Bone marrow (tissue), 2 donors: ENCODE measurements around the gene SERHL2.
"Not testable (repeated sequence)": the region's sequence is repeated elsewhere in the genome, so short reads cannot be mapped to it uniquely, and the experiment has no call there.

ENCODE experiments used
- DNase-seq, 2 donors: peaks; one replicate each; lab custom pipeline; 2025; lab: John Stamatoyannopoulos, UW

SERHL2 gene, protein sequence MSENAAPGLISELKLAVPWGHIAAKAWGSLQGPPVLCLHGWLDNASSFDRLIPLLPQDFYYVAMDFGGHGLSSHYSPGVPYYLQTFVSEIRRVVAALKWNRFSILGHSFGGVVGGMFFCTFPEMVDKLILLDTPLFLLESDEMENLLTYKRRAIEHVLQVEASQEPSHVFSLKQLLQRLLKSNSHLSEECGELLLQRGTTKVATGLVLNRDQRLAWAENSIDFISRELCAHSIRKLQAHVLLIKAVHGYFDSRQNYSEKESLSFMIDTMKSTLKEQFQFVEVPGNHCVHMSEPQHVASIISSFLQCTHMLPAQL

GRCh38 chr22:42553475-42554361, at the start of gene SERHL2:
Gene SERHL2, plus strand, starts transcription at chr22:42553956. Its CDS starts 65 bp downstream, at chr22:42554021.
- DNase-seq: peak; percentile 34 to 74

DNA sequence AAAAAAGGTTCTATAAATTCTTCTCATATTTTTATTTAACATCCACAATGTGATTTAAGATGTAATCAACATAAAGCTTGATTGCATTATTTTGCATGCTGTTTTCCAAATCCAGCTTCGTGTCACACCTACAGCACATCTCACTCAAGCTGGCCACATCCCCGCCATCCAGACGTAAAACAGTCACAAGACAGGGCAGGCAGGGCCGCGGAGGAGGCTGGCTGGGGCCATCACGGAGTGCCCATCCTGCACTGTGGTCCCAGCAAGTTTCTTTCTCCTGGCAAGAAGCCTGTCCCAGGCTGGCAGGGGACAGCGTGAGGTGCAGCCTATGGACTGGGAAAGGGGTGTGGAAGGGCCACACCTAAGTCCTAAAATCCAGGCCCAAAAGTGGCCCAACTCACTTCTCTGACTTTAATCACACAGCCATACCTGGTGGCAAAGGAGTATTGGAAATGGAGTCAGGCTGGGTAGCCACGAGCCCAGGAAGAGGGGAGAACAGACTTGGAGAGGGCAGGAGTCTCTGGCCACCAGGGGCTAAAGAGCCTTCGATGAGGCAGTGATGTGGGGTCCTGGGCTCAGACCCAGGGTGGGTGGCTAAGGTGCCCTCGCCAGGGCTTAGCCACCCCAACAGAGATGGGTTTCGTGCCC, 45.3 kb upstream of the SERHL2 start:
- DNase-seq: not testable (repeated sequence)

DNA sequence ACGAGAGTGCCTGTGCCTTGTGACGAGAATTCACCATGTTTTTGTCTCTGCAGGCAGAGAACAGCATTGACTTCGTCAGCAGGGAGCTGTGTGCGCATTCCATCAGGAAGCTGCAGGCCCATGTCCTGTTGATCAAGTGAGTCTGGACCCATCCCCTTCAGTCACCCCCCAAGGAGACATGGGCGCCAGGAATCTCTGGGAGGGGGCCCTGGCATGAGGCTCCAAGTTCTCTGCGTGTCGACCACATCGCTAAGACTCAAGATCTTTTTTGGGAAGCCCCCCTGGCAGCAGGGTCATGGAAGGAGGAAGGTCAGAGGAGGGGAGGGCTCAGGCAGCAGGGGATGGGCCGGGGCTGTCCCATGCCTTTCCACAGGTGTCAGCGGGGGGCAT, 44.8 kb upstream of the SERHL2 start:
- not testable (repeated sequence) for DNase-seq

GRCh38 chr22:42509548-42509947, 44.2 kb upstream of the SERHL2 start:
- no peak for DNase-seq

DNA sequence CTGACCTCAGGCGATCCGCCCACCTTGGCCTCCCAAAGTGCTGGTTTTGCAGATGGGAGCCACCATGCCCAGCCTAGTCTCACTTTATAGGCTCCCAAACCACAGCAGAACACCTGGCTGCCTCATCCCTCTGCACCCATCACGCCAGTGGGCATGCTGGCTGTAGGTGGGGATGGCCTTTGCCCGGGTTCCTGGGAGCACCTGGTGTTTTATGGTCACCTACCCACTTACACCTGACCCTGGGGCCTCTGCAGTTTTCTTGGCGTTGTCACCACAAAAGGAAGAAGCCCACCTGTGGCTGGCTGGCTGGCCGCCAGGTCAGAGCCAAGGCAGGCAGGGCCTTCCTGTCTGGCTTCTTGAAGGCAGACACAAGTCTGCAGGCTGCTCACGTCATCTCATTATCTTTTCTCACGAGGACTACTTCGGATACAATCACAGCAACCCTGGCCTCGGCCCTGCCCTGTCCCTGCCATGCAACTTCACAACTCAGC, 42.3 kb upstream of the SERHL2 start:
- no peak for DNase-seq

DNA sequence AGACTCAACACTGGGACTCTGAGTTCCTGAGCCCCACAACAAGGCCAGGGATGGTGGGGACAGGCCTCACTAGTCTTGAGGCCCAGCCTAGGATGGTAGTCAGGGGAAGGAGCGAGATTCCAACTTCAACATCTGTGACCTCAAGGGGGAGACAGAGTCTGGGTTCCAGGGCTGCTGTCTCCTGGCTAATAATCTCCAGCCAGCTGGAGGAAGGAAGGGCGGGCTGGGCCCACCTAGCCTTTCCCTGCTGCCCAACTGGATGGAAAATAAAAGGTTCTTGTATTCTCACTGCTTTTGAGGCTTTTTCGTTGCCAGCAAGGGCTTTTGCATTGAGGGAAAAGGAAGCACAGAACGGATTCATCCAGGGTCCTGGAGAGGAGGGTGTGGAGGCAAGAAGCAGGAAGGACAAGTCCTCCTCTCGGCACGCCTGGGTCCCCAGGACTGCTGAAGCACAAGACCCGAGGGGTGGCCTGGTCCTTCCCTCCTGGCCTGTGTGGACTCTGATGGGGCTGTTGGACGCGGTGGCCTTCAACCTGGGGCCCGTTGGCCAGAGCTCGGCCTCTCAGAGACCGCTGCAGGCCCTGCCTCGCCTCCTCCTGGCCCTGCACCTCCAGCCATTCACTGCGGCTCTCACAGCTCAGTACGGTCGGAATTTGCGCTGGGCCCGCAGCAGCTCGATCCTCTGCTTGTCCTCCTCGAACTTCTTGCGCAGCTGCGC, 41.3 kb upstream of the SERHL2 start:
- DNase-seq: not testable (repeated sequence)

DNA sequence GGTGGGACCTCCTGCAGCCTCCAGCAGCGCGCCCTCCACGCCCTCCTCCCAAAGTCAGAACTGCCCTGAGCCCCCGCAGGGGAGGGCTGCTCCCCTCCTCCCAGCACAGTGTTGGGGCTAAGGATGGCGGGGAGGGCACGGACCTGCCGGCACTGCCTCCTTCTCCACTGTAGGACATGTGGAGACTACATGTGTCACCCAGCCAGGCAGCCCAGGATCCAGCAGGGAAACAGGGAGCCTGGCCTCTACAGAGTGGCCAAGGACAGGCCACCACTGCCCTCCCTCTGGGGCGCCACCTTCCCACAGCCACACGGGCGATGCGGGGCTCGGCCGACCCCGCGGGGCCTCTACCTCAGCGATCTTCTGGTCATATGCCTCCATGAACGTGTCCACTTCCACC, 39.4 kb upstream of the SERHL2 start:
- not testable (repeated sequence) for DNase-seq

GRCh38 chr22:42515304-42515703, 38.5 kb upstream of the SERHL2 start:
- not testable (repeated sequence) for DNase-seq

DNA sequence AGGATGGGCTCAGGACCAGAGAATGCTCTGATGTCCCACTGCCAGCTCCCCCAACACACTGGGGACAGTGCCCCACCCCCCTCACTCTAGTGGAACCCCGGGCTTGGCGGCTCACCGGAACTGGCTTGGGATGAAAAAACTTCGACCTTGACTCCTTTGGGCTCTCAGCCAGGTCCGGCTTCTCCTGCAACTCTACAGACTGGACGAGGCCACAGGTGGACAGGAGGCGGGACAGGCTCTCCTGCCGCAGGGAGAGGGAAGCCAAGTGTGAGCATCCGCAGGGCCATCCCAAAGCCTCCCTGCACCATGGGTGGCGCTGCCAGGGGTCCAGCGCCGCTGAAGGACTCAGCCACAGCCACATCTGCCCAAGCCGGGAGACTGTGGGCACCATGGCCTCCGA, 37.9 kb upstream of the SERHL2 start:
- DNase-seq: no peak

GRCh38 chr22:42517103-42517502, 36.7 kb upstream of the SERHL2 start:
- DNase-seq: not testable (repeated sequence)

GRCh38 chr22:42518638-42519524, 34.9 kb upstream of the SERHL2 start:
- DNase-seq: not testable (repeated sequence)

DNA sequence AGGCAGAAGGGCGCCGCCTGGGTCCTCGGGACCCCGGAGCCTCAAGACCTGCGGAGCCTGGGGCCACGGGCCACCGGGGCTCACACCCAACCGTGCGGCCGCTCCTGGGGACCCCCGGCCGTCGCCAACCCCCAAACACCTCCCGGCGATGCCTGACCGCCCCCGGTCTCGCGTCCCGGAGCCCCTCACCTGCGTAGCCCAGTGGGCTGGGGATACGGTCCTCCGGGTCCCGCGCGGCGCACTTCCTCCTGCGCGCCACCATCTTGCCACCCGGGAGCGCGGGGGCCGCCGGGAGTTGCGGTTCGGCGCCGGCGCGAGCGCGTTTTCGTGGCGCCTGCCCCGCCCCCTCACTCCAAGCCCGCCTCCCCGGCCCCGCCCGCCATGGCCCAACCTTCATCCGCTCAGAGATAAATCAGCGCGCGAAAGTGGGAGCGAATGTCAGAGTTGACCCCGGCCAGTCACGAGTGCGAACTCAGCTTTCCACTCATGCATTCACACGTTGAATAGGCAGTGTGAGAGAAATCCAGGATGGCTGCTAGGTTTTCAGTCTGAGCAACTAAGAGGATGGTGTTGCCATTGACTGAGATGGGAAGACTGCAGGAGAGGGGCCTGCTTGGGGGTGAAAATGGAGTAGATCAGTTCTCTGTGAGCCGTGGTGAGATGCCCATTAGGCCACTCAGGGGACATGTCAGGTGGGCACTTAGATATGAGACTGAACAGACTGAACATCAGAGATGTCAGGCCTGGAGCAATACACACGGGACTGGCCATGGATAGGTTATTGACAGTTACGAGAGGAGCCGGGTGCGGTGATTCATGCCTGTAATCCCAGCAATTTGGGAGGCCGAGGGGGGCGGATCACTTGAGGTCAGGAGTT, 34.0 kb upstream of the SERHL2 start, which contains the start of gene RRP7A:
TSS of gene RRP7A (minus strand) at position 272 of the 877 bp plus-strand sequence. CDS start at position 262, 10 bp downstream.
- peak; percentile 44 to 50 for DNase-seq

DNA sequence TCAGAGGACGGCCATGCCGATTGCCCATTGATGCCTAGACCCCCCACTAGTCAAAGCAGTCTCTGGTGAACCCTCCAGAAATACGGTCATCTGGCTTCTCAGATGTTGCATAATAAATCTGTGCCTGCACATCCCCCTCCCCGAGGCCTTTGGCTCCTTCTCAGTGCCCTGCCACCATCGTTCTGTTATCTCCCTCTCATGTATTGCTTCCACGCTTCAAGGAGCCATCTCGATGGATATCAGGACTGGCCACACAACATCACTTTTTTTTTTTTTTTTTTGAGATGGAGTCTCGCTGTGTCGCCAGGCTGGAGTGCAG, 32.6 kb upstream of the SERHL2 start:
- DNase-seq: no peak

DNA sequence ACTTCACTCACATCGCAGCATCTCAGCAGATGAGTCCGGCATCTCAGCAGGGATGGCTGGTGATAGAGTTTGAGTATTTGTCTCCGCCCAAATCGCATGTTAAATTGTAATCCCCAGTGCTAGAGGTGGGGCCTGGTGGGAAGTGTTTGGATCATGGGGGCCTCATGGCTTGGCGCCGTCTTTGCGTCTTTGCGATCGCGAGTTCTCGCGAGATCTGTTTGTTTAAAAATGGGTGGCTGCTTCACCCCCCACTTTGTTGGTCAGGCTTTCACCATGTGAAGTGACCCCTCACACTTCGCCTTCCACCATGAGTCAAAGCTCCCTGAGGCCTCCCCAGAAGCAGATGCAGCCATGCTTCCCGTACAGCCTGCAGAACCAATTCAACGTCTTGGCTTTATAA, 31.2 kb upstream of the SERHL2 start:
- no peak for DNase-seq

- DNase-seq: peak in 1 of 2 donors; percentile 6
These were observed 25.0 kb upstream of the SERHL2 start for GRCh38 chr22:42528591-42529307.

DNA sequence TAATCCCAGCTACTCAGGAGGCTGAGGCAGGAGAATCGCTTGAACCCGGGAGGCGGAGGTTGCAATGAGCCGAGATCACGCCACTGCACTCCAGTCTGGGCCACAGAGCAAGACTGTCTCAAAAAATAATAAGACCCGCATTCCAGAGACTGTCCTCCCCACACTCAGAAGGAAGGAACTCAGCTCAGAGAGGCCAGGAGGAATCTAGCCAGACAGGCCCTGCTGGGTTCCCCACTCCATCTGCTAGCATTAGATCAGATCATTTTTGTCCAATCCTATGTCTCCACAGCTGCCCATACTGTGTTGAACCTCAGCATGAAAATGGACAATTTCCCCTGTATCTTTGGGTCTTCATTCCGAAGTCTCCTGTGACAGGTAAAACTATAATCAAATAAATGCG, 24.3 kb upstream of the SERHL2 start:
- DNase-seq: not testable (repeated sequence)

DNA sequence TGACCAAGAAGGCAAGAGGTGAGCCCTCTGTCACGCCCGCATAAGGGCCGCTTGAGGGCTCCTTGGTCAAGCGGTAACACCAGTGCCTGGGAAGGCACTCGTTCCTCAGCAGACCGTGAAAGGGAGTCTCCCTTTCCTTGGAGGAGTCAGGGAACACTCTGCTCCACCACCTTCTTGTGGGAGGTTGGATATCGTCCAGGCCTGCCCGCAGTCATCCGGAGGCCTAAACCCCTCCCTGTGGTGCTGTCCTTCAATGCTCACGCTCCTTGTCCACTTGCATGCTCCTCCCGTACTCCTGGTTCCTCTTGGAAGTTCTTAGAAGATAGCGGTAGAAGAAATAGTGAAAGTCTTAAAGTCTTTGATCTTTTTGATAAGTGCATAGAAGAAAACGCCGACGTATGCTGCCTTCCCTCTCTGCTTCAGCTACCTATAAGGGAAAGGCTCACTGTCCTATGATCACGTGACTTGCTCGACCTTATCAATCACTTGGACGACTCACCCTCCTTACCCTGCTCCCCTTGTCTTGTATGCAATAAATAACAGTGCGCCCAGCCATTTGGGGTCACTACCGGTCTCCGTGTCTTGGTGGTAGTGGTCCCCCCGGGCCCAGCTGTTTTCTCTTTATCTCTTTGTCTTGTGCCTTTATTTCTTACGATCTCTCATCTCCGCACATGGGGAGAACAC, 22.2 kb upstream of the SERHL2 start:
- DNase-seq: not testable (repeated sequence)

DNA sequence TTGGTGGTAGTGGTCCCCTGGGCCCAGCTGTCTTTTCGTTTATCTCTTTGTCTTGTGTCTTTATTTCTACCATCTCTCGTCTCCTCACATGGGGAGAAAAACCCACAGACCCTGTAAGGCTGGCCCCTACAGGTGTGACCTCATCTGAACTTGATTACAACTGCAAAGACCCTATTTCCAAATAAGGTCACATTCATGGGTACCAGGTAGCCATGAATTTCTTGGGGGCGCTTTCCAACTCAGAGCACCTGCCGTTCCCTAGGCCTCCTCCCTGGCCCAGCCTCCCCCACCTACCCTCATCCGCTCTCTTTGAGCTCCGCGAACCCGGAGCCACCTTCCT, 20.1 kb upstream of the SERHL2 start:
- DNase-seq: no peak
